A549 (cell line): Measurements from ENCODE around the gene VSIR.

Experiments
- CTCF ChIP-seq: fragments of >200 bp; sonication (Bioruptor Twin); formaldehyde crosslinking; IDR thresholded peaks from 3 replicates; pipeline ENCODE4 v1.5.1; 2016
- RAD21 ChIP-seq, 2 experiments: fragments of >200 bp in 1 of 2; sonication (Bioruptor Twin) in 1 of 2; formaldehyde crosslinking in 1 of 2; IDR thresholded peaks in 1 of 2; conservative IDR thresholded peaks in 1 of 2; 2 replicates in 1 of 2; 3 replicates in 1 of 2; pipeline ENCODE4 v1.6.1; 2012 to 2018; ENCODE audit warnings: inconsistent platforms in 1 of 2

GRCh38 chr10:71821909-71822763 lies 48.8 kb upstream of the VSIR start:
- TF ChIP-seq RAD21 (conservative IDR thresholded peaks at IDR 0.05 in 1 of 2, IDR thresholded peaks at IDR 0.05 in 1 of 2) (no peak), CTCF (no peak)
